ENCODE data around the gene FLNC. TPM values are rescaled to one million over a fixed set of nuclear protein-coding genes. Genes with fewer than 3 reads are reported as not detected.

FLNC gene
- total and polyA plus RNA-seq, 2 donors (not counting 3 experiments of a cell fraction or from before 2014, with no cell fraction given) = 19.5 to 81.9 TPM

DNA sequence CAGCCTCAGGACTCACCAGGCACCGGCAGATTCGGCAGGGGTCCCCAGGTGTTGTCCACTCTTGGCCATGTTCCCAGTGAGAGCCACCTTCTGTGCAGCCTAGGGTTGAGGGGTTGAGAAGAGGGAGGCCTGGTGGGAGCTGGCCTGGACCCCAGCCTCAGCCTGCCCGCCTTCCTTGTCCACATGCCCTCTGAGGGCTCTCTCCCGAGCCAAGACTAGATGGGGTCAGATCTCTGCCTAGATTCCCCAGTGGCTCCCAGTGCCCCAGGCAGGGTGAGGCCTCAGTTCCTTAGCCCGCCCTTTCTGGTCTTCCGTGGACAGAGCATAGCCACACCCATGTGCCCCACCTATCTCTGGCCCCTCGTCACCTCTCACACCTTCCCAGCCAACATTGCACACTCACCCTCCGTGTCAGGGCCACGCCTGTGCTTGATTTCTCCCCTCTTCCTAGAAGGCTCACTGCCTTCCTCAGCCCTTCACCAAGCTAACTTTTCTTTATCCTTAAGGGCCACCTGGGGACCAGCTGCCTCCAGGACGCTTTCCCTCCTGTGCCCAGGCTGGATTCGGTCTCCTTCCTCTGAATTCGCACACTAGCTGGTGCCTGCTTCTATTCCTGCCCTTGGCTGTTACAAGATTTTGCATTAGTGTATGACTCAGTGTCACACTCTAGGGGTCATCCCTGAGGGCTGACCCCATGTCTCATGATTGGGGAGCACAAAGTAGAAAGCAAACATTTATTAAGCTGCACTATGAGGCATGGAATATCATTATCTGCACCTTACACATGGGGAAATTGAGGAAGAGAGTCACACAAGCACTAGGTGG lies 72.8 kb downstream of the FLNC start:
- Histone ChIP-seq H3K4me2 (ENCODE audit: insufficient read depth, low read length) (no peak overlapping the region), H3K4me3 (replicated peaks in 1 of 3; ENCODE audit: insufficient read depth in 1 of 3, low read depth in 1 of 3, low read length in 3 of 3) (no peak overlapping the region), H3K27me3 (ENCODE audit: control insufficient read depth in 2 of 2, insufficient read depth in 2 of 2, low read length in 2 of 2) (peaks cover 6 to 11% of the 10 kb centered on the region in 2 experiments), H3K4me1 (ENCODE audit: control insufficient read depth, extremely low read depth, insufficient read depth, low read length) (no peaks in the 10 kb centered on the region), H4K20me1 (replicated peaks; ENCODE audit: control insufficient read depth, extremely low read depth, insufficient read depth, low read length) (no peaks in the 10 kb centered on the region), H3K79me2 (ENCODE audit: control insufficient read depth, insufficient read depth, low read length) (no peaks in the 10 kb centered on the region), H3K9me1 (replicated peaks; ENCODE audit: control insufficient read depth, extremely low read depth, insufficient read depth, low read length) (no peaks in the 10 kb centered on the region), H2AFZ (ENCODE audit: low read depth, low read length) (no peak overlapping the region), H3K36me3 (ENCODE audit: control insufficient read depth in 2 of 2, extremely low read depth in 1 of 2, insufficient read depth in 2 of 2, low read length in 2 of 2) (no peaks in the 10 kb centered on the region), H3K9ac (replicated peaks; ENCODE audit: extremely low read depth, insufficient read depth, low read length) (no peak overlapping the region), H3K27ac (ENCODE audit: insufficient read depth, low read depth, low read length) (no peak overlapping the region), H3K9me3 (replicated peaks; ENCODE audit: control insufficient read depth, insufficient read depth, low read length) (no peaks in the 10 kb centered on the region)
- BruUV-seq (replicated peaks) = no TSS peak
- CTCF ChIA-PET = interaction anchor here (1.0 to 2.6 kb wide), 5 partner anchors 44 to 307 kb away, joined by 3 to 47 read pairs (median 5); no protein-coding TSS in a partner anchor
- intact Hi-C loops (cut with micrococcal nuclease) (no loop called here), dilution Hi-C loops (cut with MboI; ENCODE audit: extremely low pct_ligation_motif_present, low sequenced_read_pairs) (no loop called here)
- POLR2A ChIA-PET = no interaction called here
- no peak for DNase-seq (ENCODE audit: low read depth, low spot score)
- TF ChIP-seq MAX (IDR thresholded peaks at IDR 0.05; ENCODE audit: insufficient read depth, insufficient read length) = no peak
- TF ChIP-seq EZH2 (IDR thresholded peaks at IDR 0.05; ENCODE audit: borderline replicate concordance, low read depth, low read length, severe bottlenecking) = no peak
- no peak for TF ChIP-seq FOS (IDR thresholded peaks at IDR 0.05; ENCODE audit: borderline replicate concordance, insufficient read depth, low read length)
- TF ChIP-seq JUN (IDR thresholded peaks at IDR 0.05; ENCODE audit: borderline replicate concordance, insufficient read depth, insufficient read length, low read depth) = no peak
- TF ChIP-seq CTCF (IDR thresholded peaks at IDR 0.05; ENCODE audit: extremely low read depth in 1 of 2, insufficient read depth in 1 of 2, low read depth in 1 of 2, low read length in 2 of 2) = no peak
- TF ChIP-seq POLR2AphosphoS5 (IDR thresholded peaks at IDR 0.05; ENCODE audit: insufficient read depth, low read depth, low read length) = no peak
- TF ChIP-seq POLR2A (IDR thresholded peaks at IDR 0.05; ENCODE audit: low read depth, low read length) = no peak
- no peak for TF ChIP-seq GATA2 (IDR thresholded peaks at IDR 0.05; ENCODE audit: insufficient read depth, insufficient read length, low read depth, low read length)
- no peak for TF ChIP-seq MYC (IDR thresholded peaks at IDR 0.05; ENCODE audit: low read depth, low read length)
- FAIRE-seq = no peak

Measured in endothelial cell of umbilical vein (primary cell).